GM18517 (cell line): Measurements from ENCODE around the gene TRAP1.
"Not testable (repeated sequence)": the region's sequence is repeated elsewhere in the genome, so short reads cannot be mapped to it uniquely, and the experiment has no call there.

Source experiments
- ATAC-seq: cut with Tn5 transposase; IDR thresholded peaks from one replicate; pipeline ENCODE4 v1.9.1; 2021; ENCODE audit warnings: mild to moderate bottlenecking, moderate library complexity; ENCODE audit not compliant: unreplicated experiment

Gene TRAP1

DNA sequence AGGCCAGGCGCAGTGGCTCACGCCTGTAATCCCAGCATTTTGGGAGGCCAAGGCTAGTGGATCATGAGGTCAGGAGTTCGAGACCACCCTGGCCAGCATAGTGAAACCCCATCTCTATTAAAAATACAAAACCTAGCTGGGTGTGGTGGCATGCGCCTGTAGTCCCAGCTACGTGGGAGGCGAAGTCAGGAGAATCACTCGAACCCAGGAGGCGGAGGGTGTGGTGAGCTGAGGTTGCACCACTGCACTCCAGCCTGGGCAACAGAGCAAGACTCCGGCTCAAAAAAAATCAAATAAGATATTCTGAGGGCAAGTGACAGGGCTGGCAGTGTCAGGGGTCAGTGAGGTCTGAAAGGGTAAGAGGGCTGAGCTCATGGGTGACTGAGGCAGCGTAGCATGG is 2.9 kb downstream of the TRAP1 start:
- ATAC-seq, result not testable (repeated sequence)

DNA sequence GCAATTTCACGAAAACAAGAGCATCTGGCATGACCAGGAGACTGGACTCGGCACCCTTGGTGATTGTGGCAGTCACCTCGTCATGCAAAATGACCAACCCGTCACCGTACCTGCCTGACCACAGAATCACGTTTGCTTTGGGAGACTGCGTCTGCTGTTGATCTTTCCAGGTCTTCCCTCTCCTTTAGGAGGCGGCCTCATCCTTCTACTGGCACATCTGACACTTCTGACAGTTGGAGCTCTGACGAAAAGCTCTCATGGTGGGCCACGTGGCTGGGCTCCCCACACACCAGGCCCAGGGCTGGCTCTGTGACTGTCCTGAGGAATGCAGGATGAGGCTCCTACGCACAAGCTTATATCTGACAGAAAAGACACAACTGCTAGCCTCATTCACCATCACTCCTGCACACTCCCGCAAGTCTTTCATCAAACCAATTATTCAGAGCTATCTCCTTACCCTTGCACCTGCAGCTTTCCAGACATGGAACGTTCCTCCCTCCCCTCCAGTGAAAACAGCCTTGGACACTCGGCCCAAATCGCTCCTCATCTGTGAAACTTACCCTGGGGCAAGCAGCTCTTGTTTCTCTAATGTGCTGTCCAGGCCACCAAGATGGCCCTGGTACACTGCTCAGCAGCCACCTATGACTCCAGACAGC is 3.6 kb downstream of the TRAP1 start:
- no peak for ATAC-seq

DNA sequence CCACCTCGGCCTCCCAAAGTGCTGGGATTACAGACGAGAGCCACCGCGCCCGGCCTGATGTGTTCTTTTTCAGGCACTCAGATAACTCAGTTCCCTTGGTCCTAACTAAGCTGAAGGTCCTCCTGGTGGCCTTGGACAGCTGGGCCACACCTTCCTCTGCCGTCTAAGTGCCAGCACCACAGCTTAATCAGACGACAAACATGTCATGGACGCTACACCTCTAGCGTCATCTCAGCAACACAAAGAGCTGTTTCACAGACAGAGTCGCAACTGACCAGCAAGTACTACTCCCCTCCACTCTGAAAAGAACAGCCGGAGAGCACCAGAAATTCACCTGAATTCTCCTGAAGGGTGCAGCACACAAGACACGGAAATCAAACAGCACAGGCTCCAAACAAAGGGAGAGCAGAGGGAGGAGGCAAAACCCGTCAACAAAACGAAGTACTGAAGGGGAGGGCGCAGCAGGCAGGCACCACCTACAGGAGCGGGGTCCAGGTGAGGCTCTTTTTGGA is 4.4 kb downstream of the TRAP1 start:
- no peak for ATAC-seq

DNA sequence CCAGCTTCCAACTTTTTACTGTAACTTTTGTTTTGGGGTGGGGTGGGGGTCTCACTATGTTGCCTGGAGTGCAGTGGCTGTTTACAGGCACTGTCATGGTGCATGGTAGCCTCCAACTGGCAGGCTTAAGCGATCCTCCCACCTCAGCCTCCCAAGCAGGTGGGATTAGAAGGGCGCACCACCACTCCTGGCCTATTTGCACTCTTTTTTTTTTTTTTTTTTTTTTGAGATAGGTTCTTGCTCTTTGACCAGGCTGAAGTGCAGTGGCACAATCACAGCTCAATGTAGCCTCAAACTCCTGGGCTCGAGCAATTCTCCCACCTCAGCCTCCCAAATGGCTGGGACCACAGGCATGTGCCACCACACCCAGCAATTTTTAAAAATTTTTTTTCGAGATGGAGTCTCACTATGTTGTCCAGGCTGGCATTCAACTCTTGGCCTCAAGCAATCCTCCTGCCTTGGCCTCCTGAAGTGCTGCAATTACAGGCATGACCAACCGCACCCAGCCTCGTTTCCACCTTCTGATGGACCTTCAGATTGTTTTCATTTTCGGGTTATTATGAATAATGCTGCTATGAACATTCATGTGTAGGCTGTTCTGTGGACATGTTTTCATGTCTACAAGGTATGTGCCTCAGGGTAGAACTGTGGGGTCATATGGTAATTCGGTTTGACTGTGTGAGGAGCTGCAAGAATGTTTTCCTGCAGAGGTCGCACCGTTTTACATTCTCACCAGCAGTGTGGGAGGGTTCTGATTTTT is 10.9 kb downstream of the TRAP1 start:
- ATAC-seq, result no peak

DNA sequence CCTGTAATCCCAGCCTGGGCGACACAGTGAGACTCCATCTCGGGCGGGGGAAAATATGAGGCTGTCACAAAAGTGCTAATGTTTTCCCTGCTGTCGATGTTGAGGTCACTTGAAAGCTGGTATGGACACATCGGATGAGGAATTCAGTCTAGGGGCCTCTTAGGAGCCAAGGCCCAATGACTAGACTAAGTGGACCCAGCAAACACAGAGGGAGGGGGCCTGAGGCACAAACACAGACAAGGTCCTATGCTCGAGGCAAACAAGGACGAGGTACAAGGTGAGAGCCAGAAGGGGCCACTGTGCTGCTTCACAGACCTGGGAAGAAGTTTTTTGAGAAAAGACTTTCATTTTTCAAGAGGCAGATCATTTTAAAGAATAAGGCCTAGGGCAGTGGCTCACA is 15.2 kb downstream of the TRAP1 start:
- no peak for ATAC-seq

DNA sequence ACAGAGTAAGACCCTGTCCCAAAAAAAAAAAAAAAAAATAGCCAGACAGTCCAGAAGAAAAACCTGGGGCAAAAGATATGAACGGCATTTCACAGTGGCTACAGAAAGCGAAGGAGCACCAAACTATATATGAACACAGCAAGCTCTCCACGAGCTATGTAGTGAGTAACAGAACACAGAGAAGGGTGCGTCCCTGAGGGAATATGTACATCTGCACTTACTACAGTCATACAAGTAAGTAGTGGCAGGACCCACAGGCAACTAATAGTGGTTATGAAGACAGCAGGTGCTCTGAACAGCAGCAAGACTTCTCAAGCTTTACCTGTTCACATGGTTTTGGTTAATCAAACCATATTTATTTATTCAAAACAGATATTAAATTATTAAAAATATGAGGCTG is 15.8 kb downstream of the TRAP1 start:
- no peak for ATAC-seq

DNA sequence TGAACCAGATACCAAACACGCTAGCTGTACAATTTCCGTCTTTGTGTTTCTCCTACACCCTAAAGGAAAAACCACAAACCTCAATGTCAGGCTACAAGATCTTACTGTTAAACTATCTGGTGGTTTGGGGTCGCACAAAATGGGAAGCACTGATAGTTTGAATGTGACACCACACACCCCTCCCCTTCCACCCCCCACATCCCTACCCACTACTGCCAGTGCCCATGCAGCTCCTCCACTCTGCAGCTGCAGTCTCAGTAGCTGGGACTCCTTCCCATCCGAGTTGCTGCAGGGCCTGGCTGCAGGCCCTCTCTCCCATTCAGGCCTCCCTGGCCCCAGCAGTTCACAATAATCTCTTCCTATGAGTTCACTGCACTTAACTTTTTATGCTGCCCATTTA is 18.4 kb downstream of the TRAP1 start:
- ATAC-seq, result no peak

DNA sequence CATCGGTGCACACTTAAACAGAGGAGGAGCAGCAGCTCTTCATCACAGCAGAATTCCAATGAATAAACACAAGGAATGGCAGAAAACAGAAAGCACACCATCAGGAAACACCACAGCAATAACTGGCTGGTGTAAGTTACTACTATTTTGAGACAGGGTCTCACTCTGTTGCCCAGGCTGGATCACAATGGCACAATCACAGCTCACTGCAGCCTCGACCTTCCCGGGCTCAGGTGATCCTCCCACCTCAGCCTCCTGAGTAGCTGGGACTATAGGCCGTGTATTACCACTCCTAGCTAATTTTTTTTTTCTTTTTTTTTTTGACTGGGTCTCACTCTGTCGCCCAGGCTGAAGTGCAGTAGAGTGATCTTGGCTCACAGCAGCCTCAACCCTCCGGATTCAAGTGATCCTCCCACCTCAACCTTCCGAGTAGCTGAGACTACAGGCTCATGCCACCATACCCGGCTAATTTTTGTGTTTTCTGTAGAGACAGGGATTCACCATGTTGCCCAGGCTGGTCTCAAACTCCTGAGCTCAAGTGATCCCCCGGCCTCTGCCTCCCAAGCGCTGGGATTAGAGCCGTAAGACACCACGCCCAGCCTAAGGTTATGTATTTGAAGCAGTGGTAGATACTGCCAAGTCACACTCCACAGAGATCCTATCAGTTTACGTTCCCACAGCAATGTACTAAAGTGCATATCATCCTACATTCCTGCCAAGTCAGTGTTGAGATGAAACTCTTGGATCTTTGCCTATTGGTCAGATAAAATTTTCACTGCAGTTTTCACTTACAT is 20.7 kb downstream of the TRAP1 start:
- no peak for ATAC-seq

DNA sequence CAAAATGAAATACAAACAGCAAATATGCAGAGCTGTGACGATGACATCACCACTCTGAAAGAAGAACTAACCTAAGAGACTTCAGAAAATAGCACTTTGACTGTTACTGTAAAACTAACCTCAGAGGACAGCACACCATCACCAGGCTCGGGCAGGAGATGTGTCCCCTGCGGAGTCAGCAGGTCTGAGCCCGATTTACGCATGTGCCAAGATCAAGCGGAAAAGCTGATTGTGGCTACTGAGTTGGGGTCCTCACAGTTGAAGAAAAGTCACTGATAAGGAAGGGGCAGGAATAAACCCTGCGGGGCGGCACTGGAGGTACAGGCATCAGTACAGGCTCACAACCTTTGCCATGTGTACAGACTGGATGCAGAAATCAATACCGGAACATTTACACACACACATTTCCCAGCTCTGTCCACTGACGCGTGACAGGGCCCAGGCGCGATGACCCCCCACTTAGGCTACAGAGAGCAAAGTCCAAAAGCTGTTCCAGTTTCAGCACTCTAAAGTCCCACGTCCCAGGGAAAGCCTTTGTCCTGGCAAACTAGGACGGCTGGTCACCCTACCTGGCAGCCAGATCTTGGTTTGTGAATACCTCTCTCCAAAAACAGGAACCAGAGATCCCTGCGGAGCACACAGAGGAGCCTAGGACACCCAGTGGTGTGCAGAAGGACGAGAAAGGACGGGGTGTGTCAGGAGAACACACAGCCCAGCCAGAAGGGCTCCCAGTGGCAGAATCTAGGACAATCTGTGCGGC is 21.5 kb downstream of the TRAP1 start:
- no peak for ATAC-seq

DNA sequence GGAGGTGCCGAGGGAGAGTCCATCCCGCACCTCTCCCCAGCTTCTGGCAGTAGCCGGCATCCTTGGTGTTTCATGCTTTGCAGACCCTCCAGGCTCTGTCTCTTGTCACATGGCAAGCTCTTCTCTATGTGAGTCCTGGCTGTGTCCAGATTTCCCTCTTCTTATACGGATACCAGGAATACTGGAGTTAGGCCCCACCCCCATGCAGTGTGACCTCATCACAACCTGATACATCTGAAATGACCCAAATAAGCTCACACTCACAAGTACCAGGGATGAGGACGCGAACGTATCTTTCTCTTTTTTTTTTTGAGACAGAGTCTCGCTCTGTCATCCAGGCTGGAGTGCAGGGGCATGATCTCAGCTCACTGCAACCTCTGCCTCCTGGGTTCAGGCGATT is 23.3 kb downstream of the TRAP1 start:
- ATAC-seq, result no peak

DNA sequence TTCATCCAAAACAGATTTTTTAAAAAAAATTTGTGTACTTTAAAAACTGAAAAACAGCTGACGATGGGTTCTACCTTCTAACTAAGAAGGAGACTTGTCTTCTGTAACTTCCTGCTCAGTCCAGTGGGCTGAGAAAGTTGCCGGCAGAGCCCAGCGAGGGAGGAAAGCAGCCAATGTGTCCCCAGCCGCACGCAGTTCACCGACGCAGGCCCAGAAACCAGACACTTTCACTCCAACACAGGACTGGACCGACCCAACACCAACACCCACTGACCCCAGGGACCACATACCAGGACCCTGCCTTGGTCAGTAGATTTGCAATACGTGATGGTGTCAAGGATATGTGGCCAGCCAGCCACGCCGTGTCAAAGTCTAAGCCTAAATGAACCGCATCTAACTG is 25.6 kb downstream of the TRAP1 start:
- ATAC-seq, result no peak

DNA sequence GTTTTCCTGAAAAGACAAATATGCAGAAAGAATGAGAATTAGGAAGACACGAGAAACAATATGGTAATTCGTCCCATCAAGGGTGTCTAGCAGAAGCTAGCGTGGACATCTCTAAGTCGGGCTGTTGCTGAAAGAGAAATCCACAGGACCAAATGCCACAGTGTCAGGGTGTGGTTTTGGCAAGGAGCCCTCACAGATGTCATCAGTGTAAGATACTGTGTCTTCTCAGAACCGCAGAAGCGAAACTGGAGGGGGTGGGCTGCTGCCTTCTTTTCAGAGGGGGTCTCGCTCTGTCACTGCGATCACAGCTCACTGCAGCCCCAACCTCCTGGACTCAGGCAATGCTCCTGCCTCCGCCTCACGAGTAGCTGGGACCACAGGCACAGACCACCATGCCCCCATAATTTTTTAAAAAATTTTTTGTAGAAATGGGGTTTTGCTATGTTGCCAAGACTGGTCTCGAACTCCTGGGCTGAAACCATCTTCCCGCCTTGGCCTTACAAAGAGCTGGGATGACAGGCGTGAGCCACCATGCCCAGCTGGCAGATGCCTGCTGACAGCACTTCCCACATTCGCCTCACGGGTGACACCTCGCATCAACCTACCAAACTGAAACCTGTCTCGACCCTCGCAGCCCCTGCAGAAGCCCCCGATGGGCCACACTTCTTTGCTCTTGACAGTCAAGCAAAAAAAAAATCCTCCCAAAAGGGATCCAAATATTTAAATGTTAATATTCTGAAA is 26.2 kb downstream of the TRAP1 start:
- no peak for ATAC-seq

DNA sequence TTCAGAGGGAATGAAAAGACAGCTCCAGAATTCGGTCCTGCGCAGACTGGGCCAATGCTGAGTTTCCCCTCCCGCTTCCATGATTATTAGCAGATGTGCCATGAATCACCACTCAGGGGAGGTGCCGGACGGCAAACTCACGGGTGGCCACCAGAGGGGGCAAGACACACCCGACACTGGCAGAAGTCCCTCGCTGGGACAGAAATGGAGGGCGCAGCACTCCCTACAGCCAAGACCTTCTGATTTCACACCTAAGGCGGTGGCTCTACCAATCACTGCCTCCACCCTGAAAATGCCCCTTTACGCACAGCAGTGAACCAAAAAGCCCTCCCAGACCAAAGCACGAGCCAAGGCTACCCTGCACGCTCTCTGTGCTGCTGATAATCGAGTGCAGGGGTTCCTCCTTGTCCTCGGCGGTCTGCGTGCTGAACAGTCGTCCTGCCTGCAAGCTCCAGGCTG is 26.8 kb downstream of the TRAP1 start:
- ATAC-seq, result peak; percentile 76

DNA sequence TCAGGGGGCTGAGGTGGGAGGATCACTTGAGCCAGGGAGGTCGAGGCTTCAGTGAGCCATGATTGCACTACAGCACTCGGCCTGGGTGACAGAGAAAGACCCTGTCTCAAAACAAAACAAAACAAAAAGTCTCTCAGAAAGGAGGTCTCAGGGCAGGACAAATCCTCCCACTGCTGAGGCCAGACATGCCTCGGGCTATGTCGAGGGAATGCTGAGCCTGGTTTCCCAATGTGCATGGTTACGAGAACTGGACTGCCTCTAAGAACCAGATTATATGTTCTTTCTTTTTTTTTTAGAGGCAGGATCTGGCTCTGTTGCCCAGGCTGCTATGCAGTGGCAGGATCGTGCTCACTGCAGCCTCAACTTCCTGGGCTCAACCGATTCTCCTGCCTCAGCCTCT is 27.6 kb downstream of the TRAP1 start:
- no peak for ATAC-seq

DNA sequence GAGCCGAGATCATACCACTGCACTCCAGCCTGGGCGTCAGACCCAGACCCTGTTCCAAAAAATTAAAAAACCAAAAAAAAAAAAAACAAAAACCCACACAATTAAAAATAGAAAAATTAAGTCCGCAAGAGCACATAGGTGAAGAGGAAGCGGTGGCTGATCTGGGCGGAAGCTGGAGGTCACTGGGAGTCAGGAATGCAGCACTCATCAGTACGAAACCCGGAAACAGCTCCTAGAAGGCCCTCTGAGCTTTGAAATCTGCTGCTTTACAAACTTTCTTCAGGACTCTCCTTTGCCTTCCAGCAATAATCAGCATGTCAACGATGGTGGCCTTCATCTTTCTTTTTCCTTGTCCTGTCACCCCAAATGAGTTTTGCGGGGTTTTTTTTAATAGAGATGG is 29.5 kb downstream of the TRAP1 start:
- ATAC-seq, result no peak

DNA sequence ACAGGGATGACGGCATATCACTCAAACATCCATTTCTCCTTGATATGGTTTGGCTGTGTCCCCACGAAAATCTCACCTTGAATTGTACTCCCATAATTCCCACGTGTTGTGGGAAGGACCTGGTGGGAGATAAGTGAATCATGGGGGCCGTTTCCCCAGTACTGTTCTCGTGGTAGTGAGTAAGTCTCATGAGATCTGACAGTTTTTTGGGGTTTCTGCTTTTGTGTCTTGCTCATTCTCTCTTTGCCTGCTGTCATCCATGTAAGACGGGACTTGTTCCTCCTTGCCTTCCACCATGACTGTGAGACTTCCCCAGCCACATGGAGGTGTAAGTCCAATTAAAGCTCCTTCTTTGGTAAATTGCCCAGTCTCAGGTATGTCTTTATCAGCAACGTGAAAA is 30.3 kb downstream of the TRAP1 start:
- no peak for ATAC-seq

DNA sequence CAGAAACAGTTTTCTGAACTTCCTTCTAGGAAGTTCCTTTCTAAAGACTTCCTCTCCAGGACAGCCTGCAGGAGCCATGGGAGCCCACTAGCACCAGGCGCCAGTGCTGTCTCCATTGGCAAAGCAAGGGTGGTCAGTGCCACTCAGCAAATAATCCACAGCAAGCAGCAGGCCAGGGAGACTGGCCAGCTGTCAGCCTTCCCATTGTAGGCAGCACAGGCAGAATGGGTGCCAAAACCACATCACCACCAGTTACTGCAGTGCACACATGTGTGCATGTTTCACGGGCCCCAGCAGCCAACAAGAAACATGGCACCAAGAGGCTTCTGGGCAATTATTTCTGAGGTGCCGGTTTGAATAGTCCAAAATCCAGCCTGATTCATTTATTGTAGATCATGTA is 36.1 kb downstream of the TRAP1 start:
- ATAC-seq, result no peak

DNA sequence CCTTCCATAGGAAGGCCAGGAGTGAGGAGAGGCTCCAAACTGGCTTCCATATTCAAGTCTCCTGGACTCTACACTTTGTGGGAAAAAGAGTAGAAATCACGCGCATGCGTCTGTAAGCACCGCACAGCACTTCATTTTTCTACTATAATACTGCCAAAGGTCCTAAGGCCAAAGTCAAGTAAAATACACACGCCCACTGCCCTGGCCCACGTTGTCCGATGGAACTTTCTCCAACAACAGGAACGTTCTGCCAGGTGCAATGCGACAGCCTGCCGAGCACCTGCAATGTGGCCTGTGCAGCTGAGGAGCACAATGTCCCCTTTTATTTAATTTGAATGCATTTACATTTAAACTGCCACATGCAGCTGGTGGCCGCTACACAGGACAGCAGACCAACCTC is 39.3 kb downstream of the TRAP1 start:
- ATAC-seq, result no peak

DNA sequence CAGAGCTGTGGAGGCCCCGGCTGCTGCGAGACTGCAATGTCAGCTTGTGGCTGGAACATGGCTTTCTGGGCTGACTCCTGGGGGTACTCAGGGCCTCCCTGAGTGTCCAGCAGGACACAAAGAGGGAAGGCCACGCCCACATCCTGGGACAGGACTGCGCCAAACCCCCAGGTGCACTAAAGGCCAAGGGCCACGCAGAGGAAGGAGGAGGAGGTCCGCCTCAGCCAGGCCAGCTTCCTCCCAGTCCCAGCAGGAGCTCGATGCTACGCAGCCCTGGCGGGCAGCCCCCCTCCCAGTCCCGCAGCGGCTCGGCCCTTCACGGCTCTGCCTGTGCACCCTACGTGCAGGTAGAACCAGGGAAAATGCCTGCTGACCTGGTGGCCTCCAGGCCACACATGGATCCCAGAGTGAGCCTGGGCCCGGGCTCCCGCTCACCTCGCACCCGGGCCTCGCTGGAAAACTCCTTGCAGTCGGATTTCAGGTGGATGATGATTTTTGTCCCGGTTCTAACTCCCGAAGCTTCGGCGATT is 41.7 kb downstream of the TRAP1 start:
- ATAC-seq, result no peak
